ENCODE measurements around the gene TRRAP.
"Not testable (repeated sequence)": the region's sequence is repeated elsewhere in the genome, so short reads cannot be mapped to it uniquely, and the experiment has no call there.

Gene TRRAP

GRCh38 chr7:98870807-98871491 is 7.4 kb upstream of the TRRAP start:
- TF ChIP-seq, protein P1, sequence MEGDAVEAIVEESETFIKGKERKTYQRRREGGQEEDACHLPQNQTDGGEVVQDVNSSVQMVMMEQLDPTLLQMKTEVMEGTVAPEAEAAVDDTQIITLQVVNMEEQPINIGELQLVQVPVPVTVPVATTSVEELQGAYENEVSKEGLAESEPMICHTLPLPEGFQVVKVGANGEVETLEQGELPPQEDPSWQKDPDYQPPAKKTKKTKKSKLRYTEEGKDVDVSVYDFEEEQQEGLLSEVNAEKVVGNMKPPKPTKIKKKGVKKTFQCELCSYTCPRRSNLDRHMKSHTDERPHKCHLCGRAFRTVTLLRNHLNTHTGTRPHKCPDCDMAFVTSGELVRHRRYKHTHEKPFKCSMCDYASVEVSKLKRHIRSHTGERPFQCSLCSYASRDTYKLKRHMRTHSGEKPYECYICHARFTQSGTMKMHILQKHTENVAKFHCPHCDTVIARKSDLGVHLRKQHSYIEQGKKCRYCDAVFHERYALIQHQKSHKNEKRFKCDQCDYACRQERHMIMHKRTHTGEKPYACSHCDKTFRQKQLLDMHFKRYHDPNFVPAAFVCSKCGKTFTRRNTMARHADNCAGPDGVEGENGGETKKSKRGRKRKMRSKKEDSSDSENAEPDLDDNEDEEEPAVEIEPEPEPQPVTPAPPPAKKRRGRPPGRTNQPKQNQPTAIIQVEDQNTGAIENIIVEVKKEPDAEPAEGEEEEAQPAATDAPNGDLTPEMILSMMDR (conservative IDR thresholded peaks at IDR 0.05; ENCODE audit: low read depth, low read length), result no peak
- DNase-seq (ENCODE audit: low read depth), result no peak
- H3K4me3 ChIP-seq (ENCODE audit: low read depth, low read length), result no peak overlapping the region

- TF ChIP-seq, protein P1 (conservative IDR thresholded peaks at IDR 0.05; ENCODE audit: low read depth, low read length), result peak; percentile 25
- H3K4me3 ChIP-seq (ENCODE audit: low read depth, low read length), result no peak overlapping the region
- DNase-seq (ENCODE audit: low read depth), result peak; percentile 30
These were observed 5.9 kb upstream of the TRRAP start for GRCh38 chr7:98872328-98872924.

- H3K4me3 ChIP-seq (ENCODE audit: low read depth, low read length); DNase-seq (ENCODE audit: low read depth): not testable (repeated sequence)
These were observed 4.7 kb upstream of the TRRAP start for GRCh38 chr7:98873610-98874009.

DNA sequence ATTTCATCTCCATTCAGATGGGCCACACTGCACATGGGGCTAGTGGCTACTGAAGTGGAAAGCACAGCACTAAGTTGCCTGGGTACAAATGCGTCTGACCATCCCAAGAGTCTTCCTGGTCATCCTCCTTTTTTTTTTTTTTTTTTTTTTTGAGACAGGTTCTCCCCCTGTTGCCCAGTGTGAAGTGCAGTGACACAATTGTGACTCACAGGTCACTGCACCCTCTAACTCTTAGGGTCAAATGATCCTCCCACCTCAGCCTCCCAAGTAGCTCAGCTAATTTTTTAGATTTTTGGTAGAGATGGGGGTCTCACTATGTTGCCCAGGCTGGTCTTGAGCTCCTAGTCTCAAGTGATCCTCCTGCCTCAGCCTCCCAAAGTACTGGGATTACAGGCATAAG is 3.4 kb upstream of the TRRAP start:
- H3K4me3 ChIP-seq (ENCODE audit: low read depth, low read length), result no peak overlapping the region
- DNase-seq (ENCODE audit: low read depth), result no peak
- TF ChIP-seq, protein P1 (conservative IDR thresholded peaks at IDR 0.05; ENCODE audit: low read depth, low read length), result no peak

DNA sequence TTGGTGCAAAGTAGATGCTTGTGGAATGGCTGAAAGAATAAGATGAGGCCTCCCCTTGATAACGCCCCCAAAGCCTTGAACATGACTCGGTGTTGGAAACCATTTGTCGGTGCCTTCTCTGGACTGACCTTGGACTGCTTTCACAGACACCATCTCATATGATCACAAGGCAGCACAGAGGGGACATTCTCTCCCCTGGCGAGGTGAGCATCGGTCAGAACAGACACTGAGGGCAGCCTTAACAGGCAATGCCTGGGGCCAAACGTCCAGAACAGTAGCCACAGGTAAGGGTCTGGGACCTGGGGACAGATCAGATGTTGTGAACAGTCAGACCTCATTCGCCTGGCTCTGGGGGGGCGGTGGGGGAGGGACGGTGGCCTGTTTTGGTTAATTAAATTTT is 2.8 kb upstream of the TRRAP start:
- TF ChIP-seq, protein P1 (conservative IDR thresholded peaks at IDR 0.05; ENCODE audit: low read depth, low read length), result no peak
- H3K4me3 ChIP-seq (ENCODE audit: low read depth, low read length), result no peak overlapping the region
- DNase-seq (ENCODE audit: low read depth), result no peak

DNA sequence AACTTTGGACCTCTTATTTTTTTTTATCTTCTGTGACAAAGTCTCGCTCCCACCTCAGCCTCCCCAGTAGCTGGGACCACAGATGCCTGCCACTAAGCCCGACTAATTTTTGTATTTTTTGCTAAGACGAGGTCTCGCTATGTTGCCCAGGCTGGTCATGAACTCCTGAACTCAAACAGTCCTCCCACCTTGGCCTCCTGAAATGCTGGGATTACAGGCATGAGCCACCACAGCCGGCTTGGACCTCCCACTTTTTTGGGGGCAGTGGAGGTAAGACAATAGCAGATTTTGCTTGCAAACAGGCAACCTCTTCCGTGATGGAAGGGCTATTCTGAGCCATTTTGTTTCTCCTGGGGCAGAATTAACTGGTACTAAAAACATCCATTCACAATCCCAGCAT is 1.2 kb upstream of the TRRAP start:
- TF ChIP-seq, protein P1 (conservative IDR thresholded peaks at IDR 0.05; ENCODE audit: low read depth, low read length), result no peak
- no peak overlapping the region for H3K4me3 ChIP-seq (ENCODE audit: low read depth, low read length)
- DNase-seq (ENCODE audit: low read depth), result no peak

- H3K4me3 ChIP-seq (ENCODE audit: low read depth, low read length), result peak overlapping the region; percentile 93
- no peak for DNase-seq (ENCODE audit: low read depth)
- TF ChIP-seq, protein P1 (conservative IDR thresholded peaks at IDR 0.05; ENCODE audit: low read depth, low read length), result no peak
These were observed 504 bp upstream of the TRRAP start for GRCh38 chr7:98877692-98878364.

Data from choroid plexus epithelial cell (primary cell).